NCI-H2081 treated with DMSO at 0.1 percent for 48 hours (cell line): ENCODE data around the gene GALNT18.

Experiments
- DNase-seq: peaks from one replicate; lab custom pipeline; 2025; lab: John Stamatoyannopoulos, UW

The GALNT18 gene

GRCh38 chr11:11531131-11531908, 90.5 kb downstream of the GALNT18 start:
- no peak for DNase-seq

DNA sequence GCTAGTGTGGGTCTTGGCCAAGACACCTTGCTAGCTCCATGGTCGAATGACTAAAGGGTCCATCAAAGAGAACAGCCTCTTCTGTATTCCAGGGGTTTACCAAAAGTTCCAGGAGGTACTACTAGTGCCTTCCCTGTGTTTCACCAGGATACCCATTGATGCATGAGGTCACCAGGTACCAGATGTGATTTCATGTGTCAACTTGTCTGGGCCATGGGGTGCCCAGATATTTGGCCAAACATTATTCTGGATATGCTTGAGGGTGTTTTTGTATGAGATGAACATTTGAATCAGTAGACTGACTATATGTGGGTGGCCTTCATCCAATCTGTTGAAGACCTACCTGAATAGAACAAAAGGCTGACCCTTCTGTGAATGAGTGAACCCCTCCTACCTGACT, 92.8 kb downstream of the GALNT18 start:
- DNase-seq: no peak

DNA sequence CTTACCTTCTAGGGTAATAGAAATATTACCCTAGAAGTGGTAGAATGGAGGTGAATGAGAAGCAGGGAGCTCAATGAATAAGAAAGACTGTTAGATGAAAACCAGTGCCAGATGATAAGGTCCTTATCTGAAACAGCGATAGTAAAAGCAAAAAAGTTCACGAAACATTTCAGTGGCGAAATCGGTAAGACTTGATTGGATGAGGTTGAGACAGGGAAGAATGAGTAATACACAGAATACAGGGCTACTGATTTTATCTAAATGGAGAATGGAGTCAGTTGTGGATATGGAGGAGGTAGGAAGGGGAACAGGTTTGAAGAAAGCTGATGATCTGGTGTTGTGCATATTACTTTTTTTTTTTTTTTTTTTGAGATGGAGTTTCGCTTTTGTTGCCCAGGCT, 96.5 kb downstream of the GALNT18 start:
- DNase-seq: no peak

GRCh38 chr11:11524436-11525061, 97.3 kb downstream of the GALNT18 start:
- DNase-seq: no peak

DNA sequence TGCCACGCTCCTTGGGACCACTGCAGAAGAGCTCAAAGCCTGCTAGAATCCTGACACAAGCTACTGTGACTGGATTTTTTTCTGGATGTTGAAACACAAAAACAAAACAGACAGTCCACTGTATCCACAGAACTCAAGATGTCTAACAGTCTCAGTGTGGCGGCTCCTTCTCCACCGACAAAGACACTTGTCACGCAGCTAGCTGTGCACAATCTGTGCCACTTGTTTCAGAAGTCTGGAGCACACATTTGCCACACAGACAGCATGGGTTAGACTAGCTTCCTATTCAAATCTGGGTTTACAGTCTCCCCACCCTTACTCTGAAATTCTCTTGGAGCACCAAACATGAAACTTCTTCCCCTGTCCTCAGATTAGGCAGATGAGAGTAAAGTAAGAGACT, 99.2 kb downstream of the GALNT18 start:
- DNase-seq: no peak

- DNase-seq: no peak
Observed at GRCh38 chr11:11521306-11522002, 100.4 kb downstream of the GALNT18 start.

GRCh38 chr11:11520231-11521015, 101.4 kb downstream of the GALNT18 start:
- no peak for DNase-seq

- no peak for DNase-seq
Observed at GRCh38 chr11:11519184-11519583, 102.6 kb downstream of the GALNT18 start.

GRCh38 chr11:11514246-11514645, 107.6 kb downstream of the GALNT18 start:
- DNase-seq: no peak

DNA sequence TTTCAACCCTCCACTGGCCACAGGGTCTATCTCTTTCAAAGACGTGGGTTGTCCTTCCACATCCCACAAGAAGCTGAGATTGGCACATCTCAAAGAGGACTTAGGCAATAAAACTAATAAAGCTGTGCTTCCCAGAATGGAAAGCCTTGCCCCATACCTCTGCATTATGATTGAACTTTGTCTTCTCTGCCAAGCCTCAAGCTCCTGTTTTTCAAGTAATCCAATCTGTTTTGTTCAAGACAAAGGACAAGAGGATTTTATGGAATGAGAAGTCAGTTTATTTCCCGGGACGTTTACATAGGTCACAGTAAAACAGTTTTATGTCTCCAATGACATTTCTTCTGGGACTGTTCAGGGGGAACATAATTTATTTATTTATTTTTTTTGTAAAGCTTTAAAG, 108.4 kb downstream of the GALNT18 start:
- no peak for DNase-seq

GRCh38 chr11:11512929-11513328, 108.9 kb downstream of the GALNT18 start:
- DNase-seq: no peak

DNA sequence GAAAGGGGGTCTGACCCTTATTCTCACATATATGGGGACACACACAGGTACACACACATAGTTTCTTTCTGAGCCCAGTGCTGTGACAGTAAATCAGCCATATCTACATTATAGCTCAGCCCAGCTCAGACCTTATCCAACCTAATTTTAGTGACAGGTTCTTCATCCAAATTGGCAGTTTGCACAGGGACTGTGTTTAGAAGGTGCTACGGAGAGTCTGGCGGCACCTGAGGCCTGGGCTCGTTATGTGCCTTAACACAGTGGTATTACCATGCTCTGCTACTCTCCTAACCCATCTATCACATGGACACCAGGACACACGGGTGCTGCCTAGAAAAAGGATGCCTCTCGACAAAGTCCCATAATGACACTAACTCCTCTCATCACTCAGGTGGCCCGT, 109.3 kb downstream of the GALNT18 start:
- DNase-seq: no peak

GRCh38 chr11:11512090-11512489, 109.7 kb downstream of the GALNT18 start:
- DNase-seq: no peak

DNA sequence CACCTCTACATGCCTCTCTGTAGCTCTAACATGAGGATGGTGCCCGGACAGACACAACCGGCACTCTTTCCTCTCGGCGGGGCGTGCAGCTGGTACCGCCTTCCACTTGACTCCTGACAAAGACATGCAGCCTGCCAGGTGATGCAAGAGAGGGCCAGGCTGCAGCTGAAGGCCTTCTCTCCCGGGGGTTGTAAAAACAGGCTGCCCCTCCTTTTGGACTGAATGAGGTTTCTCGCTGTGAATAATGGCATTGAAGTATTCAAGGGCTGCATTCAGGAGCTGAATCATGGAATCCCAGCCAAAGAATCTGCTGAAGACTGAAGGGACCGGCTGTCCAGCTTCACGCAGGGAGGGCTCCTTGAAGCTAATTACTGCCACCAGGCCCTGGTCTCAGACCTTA, 110.9 kb downstream of the GALNT18 start:
- DNase-seq: no peak

DNA sequence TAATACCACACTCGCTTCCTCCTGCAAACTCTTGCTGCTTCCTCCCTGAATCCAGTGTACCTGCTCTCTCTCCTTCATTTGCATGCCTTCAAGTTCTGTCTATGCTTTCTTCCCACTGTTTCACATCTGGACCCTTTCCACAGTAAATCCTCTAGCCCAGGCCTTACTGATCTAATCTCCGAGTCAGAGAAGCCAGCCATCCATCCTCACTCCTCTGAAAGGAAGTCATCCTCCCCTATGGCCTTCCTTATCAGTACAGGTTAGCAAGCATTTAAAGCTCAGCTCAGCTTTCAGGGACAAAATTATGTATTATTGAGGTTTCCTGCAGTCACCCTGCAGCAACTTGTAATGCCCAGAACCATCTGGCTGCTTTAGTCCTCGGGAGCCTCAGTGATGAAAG, 116.1 kb downstream of the GALNT18 start:
- no peak for DNase-seq

GRCh38 chr11:11505190-11505589, 116.6 kb downstream of the GALNT18 start:
- DNase-seq: no peak

- DNase-seq: no peak
Observed at GRCh38 chr11:11504071-11504470, 117.7 kb downstream of the GALNT18 start.

GRCh38 chr11:11502263-11502861, 119.4 kb downstream of the GALNT18 start:
- peak; percentile 35 for DNase-seq

- DNase-seq: no peak
Observed at GRCh38 chr11:11501546-11502262, 120.1 kb downstream of the GALNT18 start.

- DNase-seq: no peak
Observed at GRCh38 chr11:11500744-11501487, 120.9 kb downstream of the GALNT18 start.

- no peak for DNase-seq
Observed at GRCh38 chr11:11499300-11499699, 122.5 kb downstream of the GALNT18 start.
